Ovary (tissue), 9 donors: ENCODE data around the gene IL18. TPM values are rescaled to one million over a fixed set of nuclear protein-coding genes. Genes with fewer than 3 reads are reported as not detected.

ENCODE experiments used
- DNase-seq, 5 donors: peaks; one replicate each; pipeline ENCODE4 v3.0.0-alpha.2; 2019 to 2020
- H3K27ac ChIP-seq, 2 donors: fragments of 200-600 bp; one replicate each; pipeline versions ENCODE4 v1.5.1 to v1.8.0; 2019 to 2022
- H3K27me3 ChIP-seq: fragments of 200-600 bp; one replicate; pipeline ENCODE4 v1.8.0; 2022
- H3K36me3 ChIP-seq: fragments of 200-600 bp; sonication (generic); one replicate; pipeline ENCODE4 v1.5.1; 2019
- H3K4me1 ChIP-seq: one replicate; pipeline ENCODE4 v1.8.1; 2013; ENCODE audit warnings: mild to moderate bottlenecking, moderate library complexity; ENCODE audit not compliant: insufficient read depth
- H3K4me3 ChIP-seq: fragments of 200-600 bp; sonication (generic); one replicate; pipeline ENCODE4 v1.5.1; 2017
- H3K9me3 ChIP-seq, 2 donors: fragments of 200-600 bp in 1 of 2; sonication (generic) in 1 of 2; one replicate each; pipeline versions ENCODE4 v1.5.1 to v1.8.1; 2013 to 2019; ENCODE audit warnings: mild to moderate bottlenecking in 1 of 2, moderate library complexity in 1 of 2
- EP300 ChIP-seq: sonication (generic); formaldehyde crosslinking; IDR thresholded peaks from one replicate; pipeline ENCODE4 v1.6.1; 2017; ENCODE audit warnings: antibody characterized with exemption
- POLR2A ChIP-seq: fragments of 450-650 bp; IDR thresholded peaks from one replicate; pipeline ENCODE4 v1.6.1; 2017; ENCODE audit warnings: antibody characterized with exemption, mild to moderate bottlenecking, moderate library complexity
- WGBS, 3 donors: extraction: QIAGEN DNeasy Blood & Tissue Kit in 1 of 3; methylation state at CpG; one replicate each; pipeline versions ENCODE4 v1.1.5 to v1.1.7; 2013 to 2017; 5-methylcytosine and 5-hydroxymethylcytosine counted together
- intact Hi-C, 4 donors: fragments of 100-400 bp; cut with DNase I; formaldehyde crosslinking; loops; one replicate each; pipeline versions ENCODE4 v1.11.0 to v1.15.1; 2022 to 2023
- polyA plus RNA-seq, 2 donors: library from polyadenylated mRNA; stranded (reverse); fragments of 200-250 nt in 1 of 2; fragments of 350-450 nt in 1 of 2; fragmentation: Illumina TruSeq in 1 of 2; extraction: RNeasy Lipid Tissue Mini Kit (QIAGEN cat#74804) in 1 of 2; gene quantifications; one replicate each; pipeline ENCODE4 v1.2.3, GENCODE V29; 2013 to 2014
- total RNA-seq, 7 donors: library from RNA; depleted of rRNA in 2 of 7; stranded (reverse); fragments of >200 nt in 2 of 7; fragmentation: NEBNext Ultra II Directional in 3 of 7; extraction: Animal tissue kit (Norgen Biotek cat#: 25700) in 3 of 7; gene quantifications; one replicate each; pipeline versions ENCODE4 v1.1.0 to v1.2.4, GENCODE V29; 2016 to 2023
- TF ChIP-seq, protein P1 (sequence below), 3 donors: fragments of 450-650 bp in 2 of 3; fragments of 200-600 bp in 1 of 3; IDR thresholded peaks; one replicate each; pipeline versions ENCODE4 v1.5.1 to v1.8.0; 2016 to 2022; ENCODE audit warnings: antibody characterized with exemption in 3 of 3, mild to moderate bottlenecking in 1 of 3
- donor health status: DM: no; HTN: no; CAD: no; lungs with moderate emphysema.
- donor health status: DM: no; HTN: no; CAD: no.
- donor health status: Bipolar disorder and iron deficiency.
- donor health status: DM: yes; HTN: yes; CAD: no.
- donor health status: DM: no; HTN: no; CAD: no.
- donor health status: DM: yes; HTN: yes; CAD: no.

The IL18 gene
- total and polyA plus RNA-seq, 9 donors: 1.7 to 17.1 (median 3.5) TPM

GRCh38 chr11:112174789-112175598 lies 11.1 kb upstream of the IL18 start, which contains the start of gene BCO2:
Gene BCO2, plus strand, starts transcription at chr11:112175512. Its CDS starts 90 bp downstream, at chr11:112175602.
- TF ChIP-seq EP300 (no peak), POLR2A (no peak)
- TF ChIP-seq, protein P1, sequence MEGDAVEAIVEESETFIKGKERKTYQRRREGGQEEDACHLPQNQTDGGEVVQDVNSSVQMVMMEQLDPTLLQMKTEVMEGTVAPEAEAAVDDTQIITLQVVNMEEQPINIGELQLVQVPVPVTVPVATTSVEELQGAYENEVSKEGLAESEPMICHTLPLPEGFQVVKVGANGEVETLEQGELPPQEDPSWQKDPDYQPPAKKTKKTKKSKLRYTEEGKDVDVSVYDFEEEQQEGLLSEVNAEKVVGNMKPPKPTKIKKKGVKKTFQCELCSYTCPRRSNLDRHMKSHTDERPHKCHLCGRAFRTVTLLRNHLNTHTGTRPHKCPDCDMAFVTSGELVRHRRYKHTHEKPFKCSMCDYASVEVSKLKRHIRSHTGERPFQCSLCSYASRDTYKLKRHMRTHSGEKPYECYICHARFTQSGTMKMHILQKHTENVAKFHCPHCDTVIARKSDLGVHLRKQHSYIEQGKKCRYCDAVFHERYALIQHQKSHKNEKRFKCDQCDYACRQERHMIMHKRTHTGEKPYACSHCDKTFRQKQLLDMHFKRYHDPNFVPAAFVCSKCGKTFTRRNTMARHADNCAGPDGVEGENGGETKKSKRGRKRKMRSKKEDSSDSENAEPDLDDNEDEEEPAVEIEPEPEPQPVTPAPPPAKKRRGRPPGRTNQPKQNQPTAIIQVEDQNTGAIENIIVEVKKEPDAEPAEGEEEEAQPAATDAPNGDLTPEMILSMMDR (IDR thresholded peaks at IDR 0.05): peak; percentile 14 to 75 (median 52)
- Histone ChIP-seq H3K27ac (no peak within 1 kb of the TSS), H3K9me3 (no peaks in the 10 kb centered on the region), H3K4me3 (peak within 1 kb of the TSS; percentile 21), H3K4me1 (peaks cover 2% of the 10 kb centered on the region), H3K36me3 (no peaks in the 10 kb centered on the region), H3K27me3 (no peaks in the 10 kb centered on the region)
- 2 to 3% (median 2%) methylated on average over 11 of the region's 11 CpGs for WGBS, 3 donors
- intact Hi-C loops: no loop called here
- peak; percentile 71 to 90 (median 84) for DNase-seq

DNA sequence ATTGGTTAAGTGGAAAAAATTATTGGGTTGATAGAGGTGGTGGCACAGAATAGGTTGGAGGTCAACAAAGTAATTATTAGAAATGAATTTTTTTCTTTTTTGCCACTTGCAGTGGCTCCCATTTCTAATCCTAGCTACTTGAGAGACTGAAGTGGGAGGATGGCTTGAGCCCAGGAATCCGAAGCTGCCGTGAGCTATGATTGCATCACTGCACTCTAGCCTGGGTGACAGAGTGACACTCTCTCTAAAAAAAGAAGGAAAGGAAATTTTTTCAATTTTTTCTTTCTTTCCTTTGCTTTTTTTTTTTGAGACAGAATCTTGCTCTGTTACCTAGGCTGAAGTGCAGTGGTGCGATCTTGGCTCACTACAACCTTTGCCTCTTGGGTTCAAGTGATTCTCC lies 9.3 kb upstream of the IL18 start:
- DNase-seq: no peak
- Histone ChIP-seq H3K27ac (no peak overlapping the region), H3K27me3 (no peaks in the 10 kb centered on the region), H3K4me1 (peaks cover 2% of the 10 kb centered on the region), H3K36me3 (no peaks in the 10 kb centered on the region), H3K9me3 (no peaks in the 10 kb centered on the region), H3K4me3 (no peak overlapping the region)
- TF ChIP-seq POLR2A: no peak
- TF ChIP-seq EP300: no peak
- TF ChIP-seq, protein P1 (IDR thresholded peaks at IDR 0.05): no peak
- 72 to 87% (median 78%) methylated on average over 3 of the region's 3 CpGs for WGBS, 3 donors
- intact Hi-C loops: no loop called here

- WGBS, 3 donors: 70 to 72% (median 71%) methylated on average over 2 of the region's 2 CpGs
- intact Hi-C loops: no loop called here
- Histone ChIP-seq H3K36me3 (no peaks in the 10 kb centered on the region), H3K4me3 (no peak overlapping the region), H3K27me3 (no peaks in the 10 kb centered on the region), H3K9me3 (no peaks in the 10 kb centered on the region), H3K4me1 (peaks cover 2% of the 10 kb centered on the region), H3K27ac (no peak overlapping the region)
- no peak for DNase-seq
- TF ChIP-seq, protein P1 (IDR thresholded peaks at IDR 0.05): no peak
- TF ChIP-seq POLR2A: no peak
- no peak for TF ChIP-seq EP300
Observed at GRCh38 chr11:112172362-112172994, 8.6 kb upstream of the IL18 start.

DNA sequence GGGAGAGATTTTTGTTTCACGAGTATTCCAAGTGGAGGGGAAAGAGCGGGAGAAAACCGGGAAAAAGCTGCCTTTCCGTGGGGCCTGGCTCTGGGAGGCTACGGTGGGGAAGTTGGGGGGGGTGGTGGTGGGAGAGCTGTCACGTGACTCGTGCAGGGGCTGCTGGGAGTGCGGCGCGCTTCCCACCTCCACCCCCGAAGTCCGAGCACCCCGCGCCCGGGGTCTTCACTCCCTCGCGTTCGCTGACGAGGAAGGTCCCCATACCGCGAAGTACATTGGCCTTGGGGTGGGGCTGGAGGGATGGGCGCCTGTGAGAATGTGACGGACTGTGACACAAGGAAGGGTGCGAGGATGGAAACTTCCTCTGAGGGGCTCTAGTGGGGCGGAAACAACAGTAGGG lies 3.3 kb upstream of the IL18 start, which contains the start of gene TEX12:
Gene TEX12, plus strand, starts transcription at position 228 of the 400 bp plus-strand sequence. CDS start 1,897 bp downstream, outside the sequence.
- no peak for TF ChIP-seq EP300
- TF ChIP-seq POLR2A: no peak
- TF ChIP-seq, protein P1 (IDR thresholded peaks at IDR 0.05): no peak
- 82 to 87% (median 84%) methylated on average over 25 of the region's 25 CpGs for WGBS, 3 donors
- H3K4me3 ChIP-seq: no peak within 1 kb of the TSS
- no peak for DNase-seq
- no peaks in the 10 kb centered on the region for H3K27me3 ChIP-seq
- no peaks in the 10 kb centered on the region for H3K36me3 ChIP-seq
- no peak within 1 kb of the TSS for H3K27ac ChIP-seq
- intact Hi-C loops: no loop called here
- no peaks in the 10 kb centered on the region for H3K9me3 ChIP-seq
- no peaks in the 10 kb centered on the region for H3K4me1 ChIP-seq
